Activated naive CD8-positive, alpha-beta T cell treated with anti-CD3 and anti-CD28 coated beads, Interleukin-2, amount 50 U/mL, for 24 hours (primary cell): ENCODE measurements around the gene SNUPN.
"Not testable (repeated sequence)": the region's sequence is repeated elsewhere in the genome, so short reads cannot be mapped to it uniquely, and the experiment has no call there.

ENCODE experiments used
- ATAC-seq: fragments of 150-1000 bp; cut with Tn5 transposase; one replicate; pipeline ENCODE4 v1.10.0; 2021
- DNase-seq: peaks from one replicate; pipeline ENCODE4 v3.0.0; 2021
- H3K27ac Mint-ChIP-seq: one replicate; pipeline ENCODE4 v1.8.0; 2021; ENCODE audit warnings: mild to moderate bottlenecking, mixed read lengths
- H3K27me3 Mint-ChIP-seq: one replicate; pipeline ENCODE4 v1.8.0; 2021; ENCODE audit warnings: mixed read lengths
- H3K36me3 Mint-ChIP-seq: one replicate; pipeline ENCODE4 v1.8.0; 2021; ENCODE audit warnings: low read depth, mixed read lengths
- H3K4me1 Mint-ChIP-seq: one replicate; pipeline ENCODE4 v1.8.0; 2021; ENCODE audit warnings: mixed read lengths
- H3K4me3 Mint-ChIP-seq: one replicate; pipeline ENCODE4 v1.8.0; 2021; ENCODE audit warnings: mild to moderate bottlenecking, moderate library complexity, mixed read lengths
- H3K9me3 Mint-ChIP-seq: one replicate; pipeline ENCODE4 v1.8.0; 2021; ENCODE audit warnings: mixed read lengths

SNUPN gene

DNA sequence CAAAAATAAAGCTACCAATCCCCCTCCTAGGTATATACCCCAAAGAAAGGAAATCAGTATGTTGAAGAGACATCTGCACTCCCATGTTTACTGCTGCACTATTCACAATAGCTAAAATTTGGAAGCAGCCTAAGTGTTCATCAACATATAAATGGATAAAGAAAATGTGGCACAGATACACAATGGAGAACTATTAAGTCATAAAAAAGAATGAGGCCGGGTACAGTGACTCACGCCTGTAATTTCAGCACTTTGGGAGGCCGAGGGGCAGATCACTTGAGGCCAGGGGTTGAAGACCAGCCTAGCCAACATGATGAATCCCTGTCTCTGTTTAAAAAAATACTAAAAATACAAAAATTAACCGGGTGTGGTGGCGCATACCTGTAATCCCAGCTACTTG lies 36.5 kb downstream of the SNUPN start:
- no peak overlapping the region for H3K4me3 Mint-ChIP-seq
- DNase-seq (no peak), ATAC-seq (no peak)
- H3K4me1 Mint-ChIP-seq, result peaks cover 8% of the 10 kb centered on the region
- H3K9me3 Mint-ChIP-seq, result no peaks in the 10 kb centered on the region
- H3K27me3 Mint-ChIP-seq, result no peaks in the 10 kb centered on the region
- H3K27ac Mint-ChIP-seq, result no peak overlapping the region
- peaks cover 30% of the 10 kb centered on the region for H3K36me3 Mint-ChIP-seq

DNA sequence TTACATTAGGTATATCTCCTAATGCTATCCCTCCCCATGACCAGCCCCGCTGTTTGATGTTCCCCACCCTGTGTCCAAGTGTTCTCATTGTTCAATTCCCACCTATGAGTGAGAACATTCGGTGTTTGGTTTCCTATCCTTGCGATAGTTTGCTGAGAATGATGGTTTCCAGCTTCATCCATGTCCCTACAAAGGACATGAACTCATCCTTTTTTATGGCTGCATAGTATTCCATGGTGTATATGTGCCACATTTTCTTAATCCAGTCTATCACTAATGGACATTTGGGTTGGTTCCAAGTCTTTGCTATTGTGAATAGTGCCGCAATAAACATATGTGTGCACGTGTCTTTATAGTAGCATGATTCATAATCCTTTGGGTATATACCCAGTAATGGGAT lies 39.1 kb downstream of the SNUPN start:
- peaks cover 21% of the 10 kb centered on the region for H3K36me3 Mint-ChIP-seq
- not testable (repeated sequence) for H3K27me3 Mint-ChIP-seq, ATAC-seq, H3K9me3 Mint-ChIP-seq, H3K27ac Mint-ChIP-seq, DNase-seq, H3K4me1 Mint-ChIP-seq, H3K4me3 Mint-ChIP-seq

DNA sequence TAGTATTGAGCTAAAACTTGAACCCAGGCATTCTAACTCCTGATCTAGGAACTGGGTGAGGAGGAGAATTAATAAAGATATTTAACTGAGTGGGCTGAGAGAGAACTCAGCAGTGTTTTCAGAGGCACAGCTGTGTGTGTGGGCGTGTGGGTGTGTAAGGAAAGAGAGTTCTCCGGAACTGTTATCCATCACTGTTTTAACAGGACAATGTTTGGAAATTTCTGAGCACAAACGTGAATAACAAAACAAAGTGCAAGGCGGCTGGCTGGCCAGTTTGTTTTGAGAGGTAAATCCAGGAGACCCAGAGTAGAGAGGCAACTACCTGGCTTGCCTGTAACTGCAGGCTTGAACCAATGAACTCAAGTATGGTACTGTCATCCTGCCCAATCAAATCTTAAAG lies 41.4 kb downstream of the SNUPN start:
- Mint-ChIP-seq H3K36me3 (peaks cover 14% of the 10 kb centered on the region), H3K27me3 (no peaks in the 10 kb centered on the region), H3K4me3 (no peak overlapping the region)

DNA sequence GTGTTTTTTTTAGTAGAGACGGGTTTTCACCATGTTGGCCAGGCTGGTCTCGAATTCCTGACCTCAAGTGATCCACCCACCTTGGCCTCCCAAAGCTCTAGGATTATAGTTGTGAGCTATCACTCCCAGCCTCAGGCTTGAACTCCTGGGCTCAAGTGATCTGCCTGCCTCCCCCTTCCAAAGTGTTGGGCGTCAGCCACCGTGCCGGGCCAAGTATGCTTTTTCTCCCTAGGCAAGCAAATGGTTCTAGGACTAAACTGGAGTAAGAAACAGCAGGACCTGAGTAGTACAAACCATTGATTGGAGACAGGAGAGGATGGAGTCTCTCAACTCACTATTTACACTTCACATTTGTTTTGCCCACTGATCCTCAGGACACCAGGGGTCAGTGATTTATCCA lies 41.8 kb downstream of the SNUPN start:
- no peak overlapping the region for H3K4me3 Mint-ChIP-seq
- H3K9me3 Mint-ChIP-seq, result no peaks in the 10 kb centered on the region
- H3K27ac Mint-ChIP-seq, result no peak overlapping the region
- H3K4me1 Mint-ChIP-seq, result peaks cover 6% of the 10 kb centered on the region
- ATAC-seq (no peak), DNase-seq (no peak)
- H3K36me3 Mint-ChIP-seq, result peaks cover 14% of the 10 kb centered on the region
- H3K27me3 Mint-ChIP-seq, result no peaks in the 10 kb centered on the region

More for the DNA sequence above, 41.4 kb downstream of the SNUPN start:
- H3K27ac Mint-ChIP-seq, result no peak overlapping the region
- H3K9me3 Mint-ChIP-seq, result no peaks in the 10 kb centered on the region
- ATAC-seq (no peak), DNase-seq (no peak)
- peaks cover 8% of the 10 kb centered on the region for H3K4me1 Mint-ChIP-seq

DNA sequence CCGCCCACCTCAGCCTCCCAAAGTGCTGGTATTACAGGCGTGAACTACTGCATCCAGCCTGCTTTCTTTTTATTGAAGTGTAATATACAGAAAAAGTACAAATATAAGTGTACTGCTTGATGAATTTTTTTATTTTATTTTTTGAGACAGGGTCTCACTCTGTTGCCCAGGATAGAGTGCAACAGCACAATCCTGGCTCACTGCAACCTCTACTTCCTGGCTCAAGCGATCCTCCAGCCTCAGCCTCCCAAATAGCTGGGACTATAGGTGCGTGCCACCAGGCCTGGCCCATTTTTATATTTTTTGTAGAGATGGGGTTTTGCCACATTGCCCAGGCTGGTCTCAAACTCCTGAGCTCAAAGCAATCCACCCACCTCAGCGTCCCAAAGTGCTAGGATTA lies 42.6 kb downstream of the SNUPN start:
- not testable (repeated sequence) for H3K9me3 Mint-ChIP-seq, H3K27me3 Mint-ChIP-seq, ATAC-seq, H3K4me3 Mint-ChIP-seq, H3K27ac Mint-ChIP-seq, H3K4me1 Mint-ChIP-seq, DNase-seq
- H3K36me3 Mint-ChIP-seq, result peaks cover 16% of the 10 kb centered on the region

DNA sequence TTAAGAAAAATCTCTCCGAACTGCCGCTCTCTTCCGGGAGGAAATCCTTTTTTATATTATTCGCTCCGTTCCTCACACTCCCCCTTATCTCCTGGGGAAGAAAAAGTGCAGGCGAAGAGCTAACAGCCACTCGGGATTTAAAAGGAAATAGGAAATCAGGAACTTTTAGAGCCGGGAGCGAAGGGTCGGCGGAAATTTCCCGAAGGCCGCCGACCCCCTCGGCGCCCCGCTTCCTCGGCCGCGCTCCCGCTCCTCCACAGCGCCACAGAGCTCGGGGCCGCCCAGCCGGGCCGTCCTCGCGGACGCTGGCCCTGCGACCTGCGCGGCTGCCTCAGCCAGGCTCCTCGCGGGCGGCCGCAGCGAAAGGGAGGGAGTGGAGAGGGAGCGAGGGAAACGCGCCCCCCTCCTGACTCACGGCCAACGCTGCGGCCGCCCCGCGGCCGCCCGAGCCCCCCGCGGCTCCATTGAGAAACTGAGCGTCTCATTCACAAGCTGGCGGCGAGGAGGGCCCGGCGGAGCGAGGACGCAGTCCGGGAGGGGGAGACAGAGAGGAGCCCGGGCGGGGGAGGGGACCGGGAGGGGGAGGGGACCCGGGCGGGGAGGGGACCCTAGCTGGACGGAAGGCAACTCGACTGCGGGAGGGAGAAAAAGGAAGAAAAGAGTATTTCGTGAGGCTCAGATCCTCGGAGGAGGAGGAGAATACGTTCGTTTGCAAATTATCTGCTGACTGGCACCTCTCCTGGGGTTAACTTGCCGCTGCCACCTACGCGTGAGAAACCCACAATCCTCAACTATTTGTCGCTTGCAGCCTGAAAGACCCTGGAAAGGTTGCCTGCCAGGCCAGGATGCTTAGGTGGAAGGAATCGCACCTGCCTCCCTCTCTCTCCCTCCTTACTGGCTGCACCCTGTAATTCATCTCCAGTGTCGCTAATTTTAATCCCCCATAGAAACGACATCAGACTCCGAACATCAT lies 46.3 kb downstream of the SNUPN start, which contains the start of gene PTPN9:
TSS of gene PTPN9 (minus strand) at position 368 of the 973 bp plus-strand sequence. CDS start 539 bp downstream, outside the sequence.
- H3K4me1 Mint-ChIP-seq, result peaks cover 19% of the 10 kb centered on the region
- H3K27ac Mint-ChIP-seq, result peak within 1 kb of the TSS; percentile 91
- H3K27me3 Mint-ChIP-seq, result no peaks in the 10 kb centered on the region
- peaks cover 9% of the 10 kb centered on the region for H3K36me3 Mint-ChIP-seq
- peak; percentile 80 for DNase-seq
- peak within 1 kb of the TSS; percentile 87 for H3K4me3 Mint-ChIP-seq
- no peaks in the 10 kb centered on the region for H3K9me3 Mint-ChIP-seq
- peak; percentile 89 for ATAC-seq

DNA sequence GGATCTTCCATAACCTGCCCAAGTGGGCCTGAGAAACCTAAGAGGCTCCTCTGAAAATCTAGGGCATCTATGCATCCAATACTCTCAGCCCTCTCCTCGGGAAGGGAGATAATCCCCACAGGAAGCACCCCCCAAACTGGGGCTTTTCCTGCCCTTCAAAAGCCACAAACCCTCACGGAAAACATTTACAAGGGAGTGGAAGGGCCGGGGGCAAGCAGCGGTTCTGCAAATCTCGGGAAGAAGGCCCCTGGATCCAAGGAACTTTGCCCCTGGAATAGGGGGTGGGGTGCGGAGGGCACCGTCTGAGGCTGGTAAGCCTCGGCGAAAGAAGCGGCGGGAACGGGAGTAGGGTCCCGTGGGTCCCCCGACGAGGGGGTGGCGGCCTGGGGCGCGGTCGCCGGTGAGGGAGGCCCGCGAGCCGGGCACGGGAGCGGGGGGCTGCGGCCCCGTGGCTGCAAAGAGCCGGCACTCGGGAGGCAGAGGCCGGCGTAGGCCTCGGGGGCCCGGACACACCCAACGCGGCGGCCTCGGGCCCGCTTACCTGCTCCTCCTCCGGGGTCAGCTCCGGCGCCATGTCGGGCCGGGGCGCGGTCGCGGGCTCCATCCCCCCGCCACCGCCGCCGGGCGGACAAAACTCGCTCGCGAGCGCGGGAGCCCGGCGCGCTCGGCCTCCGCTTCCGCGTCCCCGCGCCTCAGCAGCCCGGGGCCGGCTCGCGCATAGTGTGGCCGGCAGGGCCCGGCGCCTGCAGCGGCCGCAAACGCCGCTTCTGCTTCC lies 47.2 kb downstream of the SNUPN start:
- H3K27ac Mint-ChIP-seq, result peak overlapping the region; percentile 91
- no peaks in the 10 kb centered on the region for H3K27me3 Mint-ChIP-seq
- ATAC-seq (peak; percentile 20), DNase-seq (peak; percentile 39)
- no peaks in the 10 kb centered on the region for H3K9me3 Mint-ChIP-seq
- H3K4me3 Mint-ChIP-seq, result peak overlapping the region; percentile 87
- H3K36me3 Mint-ChIP-seq, result peaks cover 10% of the 10 kb centered on the region
- H3K4me1 Mint-ChIP-seq, result peaks cover 24% of the 10 kb centered on the region

DNA sequence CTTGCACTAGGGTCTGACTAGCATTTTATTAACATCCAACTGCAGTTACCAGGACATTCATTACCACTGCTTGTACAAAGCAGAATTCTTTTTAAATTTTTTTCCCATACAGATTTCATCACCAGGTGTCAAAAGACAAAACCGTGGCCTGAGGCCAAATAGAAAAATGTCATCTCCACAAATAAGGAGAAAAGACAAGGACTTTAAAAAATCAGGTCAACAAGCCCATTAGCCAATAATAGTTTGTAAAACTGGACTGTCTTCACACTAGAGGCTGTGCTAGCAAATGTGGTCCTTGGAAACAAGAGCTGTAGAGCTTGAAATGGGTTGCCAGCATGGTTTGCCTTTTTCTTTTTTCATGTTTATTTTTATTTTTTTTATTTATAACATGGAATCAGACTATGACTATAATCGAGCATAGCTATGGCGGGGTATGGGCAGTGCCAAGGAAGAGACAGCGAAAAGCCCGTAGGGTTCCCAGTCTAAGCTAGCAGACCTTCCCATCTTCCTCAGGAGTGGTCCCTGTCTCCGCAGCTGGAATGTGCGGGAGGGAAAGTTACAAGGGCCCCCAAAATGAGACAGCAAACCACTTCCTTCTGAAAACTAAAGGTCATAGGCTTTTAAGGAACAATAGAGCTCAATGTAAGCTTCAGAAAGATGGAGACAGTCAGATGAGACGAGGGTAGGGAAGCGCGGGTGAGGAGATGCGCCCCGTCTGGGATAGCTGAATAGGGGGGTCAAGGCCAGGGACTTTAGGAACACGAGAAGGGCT lies 47.9 kb downstream of the SNUPN start:
- peak; percentile 13 for DNase-seq
- Mint-ChIP-seq H3K27me3 (no peaks in the 10 kb centered on the region), H3K27ac (peak overlapping the region; percentile 91), H3K4me1 (peaks cover 28% of the 10 kb centered on the region), H3K4me3 (peak overlapping the region; percentile 87), H3K9me3 (no peaks in the 10 kb centered on the region), H3K36me3 (peaks cover 10% of the 10 kb centered on the region)
- ATAC-seq, result no peak

DNA sequence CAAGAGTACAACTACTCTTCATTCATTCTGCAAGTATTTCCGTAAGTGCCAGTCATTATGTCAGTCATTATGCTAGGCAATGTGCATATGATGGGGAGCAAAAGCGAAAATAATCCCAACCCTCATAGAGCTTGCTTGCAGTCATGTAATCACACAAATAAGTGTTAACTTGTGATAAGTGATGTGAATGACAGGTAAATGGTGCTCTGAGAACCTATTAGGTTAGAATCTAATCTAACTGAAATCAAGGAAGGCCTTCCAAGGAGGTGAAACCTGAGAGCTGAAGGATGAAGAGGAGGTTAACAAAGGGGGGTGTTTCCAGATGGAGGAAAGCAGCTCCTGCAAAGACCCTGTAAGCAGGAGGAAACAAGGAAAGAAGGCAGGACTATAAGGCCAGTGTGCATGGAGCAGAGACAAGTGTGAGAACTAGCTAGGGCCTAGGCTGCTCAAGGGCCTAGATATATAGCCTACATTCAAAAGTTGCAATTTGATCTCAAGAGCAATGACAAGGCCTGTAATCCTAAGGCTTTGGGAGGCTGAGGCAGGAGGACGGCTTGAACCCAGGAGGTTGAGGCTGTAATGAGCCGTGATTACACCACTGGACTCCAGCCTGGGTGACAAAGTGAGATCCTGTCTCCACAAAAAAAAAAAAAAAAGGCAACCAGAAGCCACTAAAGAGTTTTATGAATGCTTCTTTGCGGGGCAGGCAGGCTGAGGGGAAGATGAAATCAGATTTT lies 51.7 kb downstream of the SNUPN start:
- no peak overlapping the region for H3K4me3 Mint-ChIP-seq

DNA sequence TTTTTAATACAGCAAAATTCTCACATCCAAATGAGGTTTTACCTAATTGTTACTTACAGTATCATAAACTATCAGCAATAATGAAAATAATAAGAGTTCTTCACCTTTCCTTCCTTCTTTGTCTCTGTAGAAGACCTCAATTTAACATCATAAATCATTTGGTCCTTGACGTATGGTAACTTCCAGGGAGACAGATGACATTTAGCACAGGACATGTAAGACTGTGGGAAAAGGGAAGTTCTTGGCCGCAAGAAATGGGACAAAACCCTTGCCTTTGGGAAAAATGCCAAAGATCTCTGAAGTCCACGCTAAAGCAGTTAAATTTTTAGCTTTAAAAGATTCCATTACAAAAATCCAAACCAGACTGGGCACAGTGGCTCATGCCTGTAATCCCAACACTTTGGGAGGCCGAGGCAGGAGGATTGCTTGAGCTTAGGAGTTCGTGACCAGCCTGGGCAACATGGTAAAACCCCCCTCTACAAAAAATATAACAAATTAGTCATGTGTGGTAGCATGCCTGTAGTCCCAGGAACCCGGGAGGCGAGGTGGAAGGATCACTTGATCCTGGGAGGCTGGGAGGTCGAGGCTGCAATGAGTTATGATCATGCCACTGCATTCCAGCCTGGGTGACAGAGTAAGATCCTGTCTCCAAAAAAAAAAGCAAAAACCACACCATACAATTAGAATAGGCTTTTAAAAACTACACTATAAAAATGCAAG lies 55.2 kb downstream of the SNUPN start:
- DNase-seq (no peak), ATAC-seq (no peak)
- peaks cover 17% of the 10 kb centered on the region for H3K4me1 Mint-ChIP-seq
- H3K36me3 Mint-ChIP-seq, result peaks cover 9% of the 10 kb centered on the region
- H3K27ac Mint-ChIP-seq, result no peak overlapping the region
- no peaks in the 10 kb centered on the region for H3K9me3 Mint-ChIP-seq
- no peak overlapping the region for H3K4me3 Mint-ChIP-seq
- no peaks in the 10 kb centered on the region for H3K27me3 Mint-ChIP-seq

More for the DNA sequence above, 51.7 kb downstream of the SNUPN start:
- Mint-ChIP-seq H3K4me1 (peaks cover 23% of the 10 kb centered on the region), H3K27ac (no peak overlapping the region), H3K36me3 (peaks cover 16% of the 10 kb centered on the region), H3K9me3 (no peaks in the 10 kb centered on the region), H3K27me3 (no peaks in the 10 kb centered on the region)
- DNase-seq (no peak), ATAC-seq (no peak)

DNA sequence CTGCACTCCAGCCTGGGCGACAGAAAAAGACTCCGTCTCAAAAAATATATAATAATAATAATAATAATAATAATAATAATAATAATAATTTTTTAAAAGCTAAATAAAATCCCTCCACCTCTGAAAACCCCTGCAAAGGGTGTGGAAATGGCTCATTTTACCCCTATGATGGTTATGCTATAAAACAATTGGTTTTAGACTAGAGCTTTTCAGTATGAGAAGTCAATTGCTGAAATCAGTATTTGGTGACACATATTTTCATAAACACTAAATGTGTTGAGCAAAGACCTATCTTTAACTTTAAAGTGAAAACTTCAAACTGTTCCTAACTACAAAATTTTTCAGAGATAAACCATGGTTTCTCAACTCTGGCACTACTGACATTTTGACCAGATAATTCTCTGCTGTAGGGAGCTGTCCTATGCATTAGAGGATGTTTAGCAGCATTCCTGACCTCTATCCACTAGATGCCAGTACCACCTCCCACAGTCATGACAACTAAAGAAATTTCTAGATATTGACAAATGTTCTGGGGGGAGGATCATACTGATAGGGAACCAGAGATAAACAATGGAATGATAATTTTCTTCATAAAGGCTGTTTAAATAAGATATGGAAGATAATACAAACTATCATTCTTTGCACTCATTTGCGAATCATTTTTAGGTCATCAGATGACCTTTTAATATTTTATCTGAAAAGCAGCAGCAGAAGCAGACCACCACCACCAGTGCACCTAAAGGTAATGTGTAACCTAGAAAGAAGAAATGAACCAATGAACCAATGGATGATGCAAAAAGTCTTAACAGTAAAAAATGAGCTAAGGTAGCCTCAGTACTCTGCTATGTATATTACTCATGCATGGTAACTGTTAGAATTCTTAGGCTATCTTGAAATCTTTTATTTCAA lies 60.2 kb downstream of the SNUPN start:
- Mint-ChIP-seq H3K27ac (no peak overlapping the region), H3K36me3 (peaks cover 4% of the 10 kb centered on the region), H3K27me3 (no peaks in the 10 kb centered on the region), H3K9me3 (no peaks in the 10 kb centered on the region), H3K4me3 (no peak overlapping the region), H3K4me1 (peaks cover 7% of the 10 kb centered on the region)
- ATAC-seq (no peak), DNase-seq (no peak)

DNA sequence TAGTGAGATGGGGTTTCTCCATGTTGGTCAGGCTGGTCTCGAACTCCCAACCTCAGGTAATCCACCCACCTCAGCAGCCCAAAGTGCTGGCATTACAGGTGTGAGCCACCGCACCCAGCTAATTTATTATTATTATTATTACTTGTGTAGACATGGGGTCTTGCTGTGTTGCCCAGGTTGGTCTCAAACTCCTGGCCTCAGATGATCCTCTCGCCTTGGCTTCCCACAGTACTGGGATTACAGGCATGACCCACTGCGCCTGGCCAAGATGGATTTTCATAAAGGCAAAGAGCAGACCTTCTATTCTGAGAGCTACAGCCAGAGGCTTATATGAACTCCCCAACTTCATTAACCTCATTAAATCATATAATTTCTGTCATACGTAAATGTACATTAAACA lies 63.6 kb downstream of the SNUPN start:
- Mint-ChIP-seq H3K4me1 (peaks cover 6% of the 10 kb centered on the region), H3K9me3 (no peaks in the 10 kb centered on the region), H3K27ac (no peak overlapping the region)

More for the DNA sequence above, 63.6 kb downstream of the SNUPN start:
- ATAC-seq (no peak), DNase-seq (no peak)
- H3K36me3 Mint-ChIP-seq, result no peaks in the 10 kb centered on the region
- no peaks in the 10 kb centered on the region for H3K27me3 Mint-ChIP-seq
- H3K4me3 Mint-ChIP-seq, result no peak overlapping the region
